ENCODE data around the gene ST7L. TPM values are rescaled to one million over a fixed set of nuclear protein-coding genes. Genes with fewer than 3 reads are reported as not detected.

ST7L gene
- total RNA-seq, 2 experiments from 2014 or later: 25.5 to 29.8 TPM

DNA sequence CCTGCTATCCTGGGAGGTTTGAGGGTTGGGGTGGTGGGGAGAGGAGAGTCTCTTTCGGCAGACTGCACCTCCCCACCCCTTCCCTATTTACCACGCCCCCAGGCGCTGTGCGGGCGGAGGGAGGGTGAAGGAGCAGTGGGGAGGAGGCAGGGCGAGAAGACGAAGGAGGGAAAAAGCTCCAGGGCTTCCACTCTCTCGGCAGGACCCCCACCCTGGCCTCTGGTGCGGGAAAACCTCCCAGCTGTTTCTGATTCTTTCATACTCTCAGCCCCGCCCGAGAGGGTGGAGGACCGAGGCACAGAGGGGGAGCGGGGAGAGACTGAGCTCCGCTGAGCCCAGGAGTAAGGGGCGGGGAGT is 111.0 kb downstream of the ST7L start:
- Histone ChIP-seq H3K27me3 (ENCODE audit: control insufficient read depth in 1 of 2, insufficient read depth in 2 of 2, low read length in 2 of 2) (peaks cover 20 to 41% of the 10 kb centered on the region in 2 experiments), H3K4me1 (ENCODE audit: insufficient read depth, low read length) (peaks cover 22% of the 10 kb centered on the region), H3K9me3 (ENCODE audit: control insufficient read depth in 1 of 2, insufficient read depth in 1 of 2, low read length in 2 of 2) (peaks cover 0 to 4% of the 10 kb centered on the region in 2 experiments), H3K27ac (ENCODE audit: low read depth in 1 of 2, low read length in 2 of 2) (no peak overlapping the region), H3K36me3 (ENCODE audit: insufficient read depth, low read length) (no peaks in the 10 kb centered on the region), H3K4me3 (ENCODE audit: low read length) (peak overlapping the region; percentile 65)
- DNase-seq: peak in 8 of 14 experiments; percentile 9 to 52 (median 26)
- H3K27ac Mint-ChIP-seq: no peak overlapping the region
- POLR2A ChIA-PET: interaction anchor here (1.8 kb wide), 1 partner anchor 167 kb away, joined by 5 read pairs; the partner anchor contains the start of gene MOV10
- no peaks in the 10 kb centered on the region for H3K36me3 Mint-ChIP-seq (ENCODE audit: low read depth)
- TF ChIP-seq, protein P1, sequence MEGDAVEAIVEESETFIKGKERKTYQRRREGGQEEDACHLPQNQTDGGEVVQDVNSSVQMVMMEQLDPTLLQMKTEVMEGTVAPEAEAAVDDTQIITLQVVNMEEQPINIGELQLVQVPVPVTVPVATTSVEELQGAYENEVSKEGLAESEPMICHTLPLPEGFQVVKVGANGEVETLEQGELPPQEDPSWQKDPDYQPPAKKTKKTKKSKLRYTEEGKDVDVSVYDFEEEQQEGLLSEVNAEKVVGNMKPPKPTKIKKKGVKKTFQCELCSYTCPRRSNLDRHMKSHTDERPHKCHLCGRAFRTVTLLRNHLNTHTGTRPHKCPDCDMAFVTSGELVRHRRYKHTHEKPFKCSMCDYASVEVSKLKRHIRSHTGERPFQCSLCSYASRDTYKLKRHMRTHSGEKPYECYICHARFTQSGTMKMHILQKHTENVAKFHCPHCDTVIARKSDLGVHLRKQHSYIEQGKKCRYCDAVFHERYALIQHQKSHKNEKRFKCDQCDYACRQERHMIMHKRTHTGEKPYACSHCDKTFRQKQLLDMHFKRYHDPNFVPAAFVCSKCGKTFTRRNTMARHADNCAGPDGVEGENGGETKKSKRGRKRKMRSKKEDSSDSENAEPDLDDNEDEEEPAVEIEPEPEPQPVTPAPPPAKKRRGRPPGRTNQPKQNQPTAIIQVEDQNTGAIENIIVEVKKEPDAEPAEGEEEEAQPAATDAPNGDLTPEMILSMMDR (IDR thresholded peaks at IDR 0.05): no peak
- H3K4me1 Mint-ChIP-seq (ENCODE audit: low read depth): peaks cover 7% of the 10 kb centered on the region
- peaks cover 42% of the 10 kb centered on the region for H3K27me3 Mint-ChIP-seq
- CTCF ChIA-PET: no interaction called here
- peak; percentile 45 for ATAC-seq (ENCODE audit: poor library complexity)
- peak overlapping the region; percentile 84 for H3K4me3 Mint-ChIP-seq
- intact Hi-C loops (cut with DNase I, micrococcal nuclease): no loop called here
- no peaks in the 10 kb centered on the region for H3K9me3 Mint-ChIP-seq

DNA sequence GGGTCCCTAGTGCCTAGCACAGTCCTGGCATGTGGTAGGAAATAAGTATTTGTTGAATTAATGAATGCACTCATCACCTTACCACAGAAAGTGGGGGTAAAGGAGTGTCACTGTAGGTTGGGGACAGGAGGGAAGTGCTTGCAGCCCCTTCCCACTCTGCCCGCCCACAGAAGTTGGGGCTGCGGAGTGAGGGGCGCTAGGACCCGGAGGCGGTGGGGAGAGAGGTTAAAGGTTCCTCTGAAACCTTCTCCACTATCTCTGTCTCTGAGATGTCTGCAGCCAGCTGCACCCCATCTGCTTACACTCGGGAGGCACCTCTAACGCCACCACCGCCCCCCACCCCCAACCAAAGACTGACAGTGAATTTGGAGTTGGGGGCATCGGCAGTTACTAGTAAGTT is 111.6 kb downstream of the ST7L start:
- Mint-ChIP-seq H3K4me3 (peak overlapping the region; percentile 84), H3K4me1 (ENCODE audit: low read depth) (peaks cover 7% of the 10 kb centered on the region), H3K27me3 (peaks cover 48% of the 10 kb centered on the region), H3K27ac (no peak overlapping the region), H3K36me3 (ENCODE audit: low read depth) (no peaks in the 10 kb centered on the region), H3K9me3 (no peaks in the 10 kb centered on the region)
- Histone ChIP-seq H3K36me3 (ENCODE audit: insufficient read depth, low read length) (no peaks in the 10 kb centered on the region), H3K27ac (ENCODE audit: low read depth in 1 of 2, low read length in 2 of 2) (no peak overlapping the region), H3K4me1 (ENCODE audit: insufficient read depth, low read length) (peaks cover 25% of the 10 kb centered on the region), H3K9me3 (ENCODE audit: control insufficient read depth in 1 of 2, insufficient read depth in 1 of 2, low read length in 2 of 2) (peaks cover 0 to 4% of the 10 kb centered on the region in 2 experiments), H3K4me3 (ENCODE audit: low read length) (peak overlapping the region; percentile 65), H3K27me3 (ENCODE audit: control insufficient read depth in 1 of 2, insufficient read depth in 2 of 2, low read length in 2 of 2) (peaks cover 25 to 47% of the 10 kb centered on the region in 2 experiments)
- intact Hi-C loops (cut with DNase I, micrococcal nuclease): no loop called here
- CTCF ChIA-PET: no interaction called here
- DNase-seq (no peak), ATAC-seq (ENCODE audit: poor library complexity) (no peak)
- POLR2A ChIA-PET: no interaction called here
- TF ChIP-seq, protein P1 (IDR thresholded peaks at IDR 0.05): no peak

DNA sequence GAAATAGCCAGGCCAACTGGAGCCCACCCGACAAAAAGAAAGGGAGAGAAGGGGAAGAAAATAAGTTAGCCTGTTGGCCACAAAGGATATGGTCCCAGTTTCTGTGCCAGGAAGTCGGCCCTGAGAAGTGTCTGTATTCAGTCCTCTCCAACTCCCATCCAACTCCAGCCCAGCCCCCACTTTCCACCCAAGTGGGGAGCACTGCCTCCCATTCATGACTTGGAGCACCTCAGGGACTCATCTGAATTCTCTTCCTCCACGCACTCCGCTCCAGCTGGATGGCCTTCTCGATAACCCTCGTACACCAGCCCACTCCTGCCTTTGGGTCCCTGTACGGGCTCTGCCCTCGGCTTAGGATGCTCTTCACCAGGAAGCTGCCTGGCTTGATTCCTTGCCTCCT is 112.2 kb downstream of the ST7L start:
- Mint-ChIP-seq H3K27me3 (peaks cover 51% of the 10 kb centered on the region), H3K36me3 (ENCODE audit: low read depth) (no peaks in the 10 kb centered on the region), H3K27ac (no peak overlapping the region), H3K4me3 (peak overlapping the region; percentile 12), H3K4me1 (ENCODE audit: low read depth) (peaks cover 7% of the 10 kb centered on the region), H3K9me3 (no peaks in the 10 kb centered on the region)
- DNase-seq (no peak), ATAC-seq (ENCODE audit: poor library complexity) (no peak)
- TF ChIP-seq, protein P1 (IDR thresholded peaks at IDR 0.05): no peak
- intact Hi-C loops (cut with DNase I, micrococcal nuclease): no loop called here
- ChIA-PET CTCF (no interaction called here), POLR2A (no interaction called here)
- H3K9me3 ChIP-seq (ENCODE audit: control insufficient read depth in 1 of 2, insufficient read depth in 1 of 2, low read length in 2 of 2): peaks cover 0 to 4% of the 10 kb centered on the region in 2 experiments
- no peak overlapping the region for H3K4me3 ChIP-seq (ENCODE audit: low read length)
- H3K36me3 ChIP-seq (ENCODE audit: insufficient read depth, low read length): no peaks in the 10 kb centered on the region
- no peak overlapping the region for H3K27ac ChIP-seq (ENCODE audit: low read depth in 1 of 2, low read length in 2 of 2)
- peaks cover 31 to 53% of the 10 kb centered on the region in 2 experiments for H3K27me3 ChIP-seq (ENCODE audit: control insufficient read depth in 1 of 2, insufficient read depth in 2 of 2, low read length in 2 of 2)
- H3K4me1 ChIP-seq (ENCODE audit: insufficient read depth, low read length): peaks cover 31% of the 10 kb centered on the region

Measured in CD4-positive, alpha-beta T cell (primary cell).